Left lung (tissue), 10 donors: ENCODE data around the gene CPNE7. TPM values are rescaled to one million over a fixed set of nuclear protein-coding genes. Genes with fewer than 3 reads are reported as not detected.

Experiments used
- ATAC-seq: fragments of 200-7000 bp; cut with Tn5 transposase; one replicate; pipeline ENCODE4 v1.9.1; 2020; ENCODE audit warnings: moderate library complexity
- DNase-seq, 4 donors: peaks; one replicate each; pipeline ENCODE4 v3.0.0-alpha.2; 2013 to 2020
- H3K27ac ChIP-seq, 2 donors: fragments of 200-600 bp; sonication (generic) in 1 of 2; one replicate each; pipeline versions ENCODE4 v1.5.0 to v1.8.0; 2020 to 2021
- H3K27me3 ChIP-seq, 2 donors: fragments of 200-600 bp; sonication (generic) in 1 of 2; one replicate each; pipeline versions ENCODE4 v1.5.0 to v1.8.0; 2020 to 2021
- H3K36me3 ChIP-seq, 2 donors: fragments of 200-600 bp; sonication (generic) in 1 of 2; one replicate each; pipeline versions ENCODE4 v1.5.0 to v1.8.0; 2020 to 2021
- H3K4me1 ChIP-seq, 2 donors: fragments of 200-600 bp; one replicate each; pipeline ENCODE4 v1.8.0; 2021
- H3K4me3 ChIP-seq, 2 donors: fragments of 200-600 bp; sonication (generic) in 1 of 2; one replicate each; pipeline versions ENCODE4 v1.5.0 to v1.8.0; 2020 to 2021; ENCODE audit warnings: mild to moderate bottlenecking in 1 of 2
- H3K9me3 ChIP-seq, 2 donors: fragments of 200-600 bp; sonication (generic) in 1 of 2; one replicate each; pipeline versions ENCODE4 v1.5.0 to v1.8.0; 2020 to 2021
- CTCF ChIP-seq, 2 donors: fragments of 200-600 bp; sonication (generic) in 1 of 2; IDR thresholded peaks; one replicate each; pipeline versions ENCODE4 v1.5.0 to v1.8.0; 2021; ENCODE audit warnings: antibody characterized with exemption in 2 of 2
- intact Hi-C, 2 donors: fragments of 100-400 bp; cut with DNase I; formaldehyde crosslinking; loops; one replicate each; pipeline versions ENCODE4 v1.11.2 to v1.14.2; 2022
- polyA plus RNA-seq, 6 donors: library from polyadenylated mRNA; unstranded; fragments of 120-200 nt; gene quantifications; one replicate each; pipeline ENCODE4 v1.2.1, GENCODE V29; 2013; ENCODE audit not compliant: insufficient read length in 6 of 6
- total RNA-seq, 2 donors: library from RNA; stranded (reverse); fragmentation: NEBNext Ultra II Directional; extraction: Animal tissue kit (Norgen Biotek cat#: 25700); gene quantifications; one replicate each; pipeline ENCODE4 v1.2.1, GENCODE V29; 2021
- donor health status: DM: no; HTN: yes; CAD: no.
- donor health status: DM: no; HTN: no; CAD: no.

The CPNE7 gene
- total and polyA plus RNA-seq, 8 donors = 0.26 to 1.3 (median 0.36) TPM; not detected in 1

- intact Hi-C loops = no loop called here
Measured at GRCh38 chr16:89562939-89563338, 12.6 kb upstream of the CPNE7 start.

GRCh38 chr16:89563639-89564392 lies 11.7 kb upstream of the CPNE7 start:
- Histone ChIP-seq H3K27ac (no peak overlapping the region), H3K4me1 (peaks cover 16 to 65% of the 10 kb centered on the region in 2 donors), H3K4me3 (no peak overlapping the region), H3K9me3 (no peaks in the 10 kb centered on the region), H3K36me3 (peaks cover 0 to 42% of the 10 kb centered on the region in 2 donors), H3K27me3 (peaks cover 0 to under 1% of the 10 kb centered on the region in 2 donors)
- intact Hi-C loops = no loop called here
- DNase-seq (no peak), ATAC-seq (no peak)
- TF ChIP-seq CTCF (IDR thresholded peaks at IDR 0.05) = no peak

More at GRCh38 chr16:89562939-89563338, 12.6 kb upstream of the CPNE7 start:
- H3K4me3 ChIP-seq = peak overlapping the region in 1 of 2 donors; percentile 95
- H3K36me3 ChIP-seq = peaks cover 0 to 42% of the 10 kb centered on the region in 2 donors
- no peak for DNase-seq
- TF ChIP-seq CTCF (IDR thresholded peaks at IDR 0.05) = no peak
- no peaks in the 10 kb centered on the region for H3K9me3 ChIP-seq
- ATAC-seq = no peak
- no peaks in the 10 kb centered on the region for H3K27me3 ChIP-seq
- H3K27ac ChIP-seq = no peak overlapping the region
- H3K4me1 ChIP-seq = peaks cover 16 to 72% of the 10 kb centered on the region in 2 donors

- intact Hi-C loops = no loop called here
- Histone ChIP-seq H3K36me3 (peaks cover 0 to 42% of the 10 kb centered on the region in 2 donors), H3K9me3 (no peaks in the 10 kb centered on the region), H3K27me3 (peaks cover 0 to 9% of the 10 kb centered on the region in 2 donors), H3K4me3 (no peak overlapping the region), H3K4me1 (peaks cover 16 to 56% of the 10 kb centered on the region in 2 donors), H3K27ac (no peak overlapping the region)
- DNase-seq = no peak
- no peak for TF ChIP-seq CTCF (IDR thresholded peaks at IDR 0.05)
- ATAC-seq = no peak
Measured at GRCh38 chr16:89564476-89565255, 10.9 kb upstream of the CPNE7 start.

DNA sequence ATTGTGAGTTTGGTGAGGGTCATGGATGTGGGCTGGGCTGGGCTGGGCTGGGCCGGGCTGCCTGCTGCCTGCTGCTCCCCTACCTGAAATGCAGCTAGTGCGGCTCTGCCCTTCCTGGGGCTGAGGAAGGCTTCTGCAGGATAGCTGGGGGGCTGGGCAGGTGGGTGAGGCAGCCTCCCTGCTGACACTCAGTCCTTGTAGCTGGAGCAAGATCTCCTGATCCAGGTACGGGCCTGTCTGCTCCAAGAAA lies 10.4 kb upstream of the CPNE7 start:
- intact Hi-C loops = no loop called here
- H3K4me3 ChIP-seq = peak overlapping the region in 1 of 2 donors; percentile 11
- no peaks in the 10 kb centered on the region for H3K9me3 ChIP-seq
- TF ChIP-seq CTCF (IDR thresholded peaks at IDR 0.05) = no peak
- ATAC-seq (peak; percentile 3), DNase-seq (no peak)
- H3K4me1 ChIP-seq = peaks cover 16 to 54% of the 10 kb centered on the region in 2 donors
- no peak overlapping the region for H3K27ac ChIP-seq
- peaks cover 0 to 42% of the 10 kb centered on the region in 2 donors for H3K36me3 ChIP-seq
- peaks cover 0 to 14% of the 10 kb centered on the region in 2 donors for H3K27me3 ChIP-seq
